GM12892 (cell line): Measurements from ENCODE around the gene LARP6.
"Not testable (repeated sequence)": the region's sequence is repeated elsewhere in the genome, so short reads cannot be mapped to it uniquely, and the experiment has no call there.

Experiments used
- POLR2A ChIP-seq: IDR thresholded peaks from 2 replicates; pipeline ENCODE4 v1.6.1; 2011; ENCODE audit warnings: low read depth, low read length, control low read depth
- POLR2AphosphoS5 ChIP-seq: IDR thresholded peaks from 2 replicates; pipeline ENCODE4 v1.6.1; 2011; ENCODE audit warnings: low read depth, low read length, control low read depth

DNA sequence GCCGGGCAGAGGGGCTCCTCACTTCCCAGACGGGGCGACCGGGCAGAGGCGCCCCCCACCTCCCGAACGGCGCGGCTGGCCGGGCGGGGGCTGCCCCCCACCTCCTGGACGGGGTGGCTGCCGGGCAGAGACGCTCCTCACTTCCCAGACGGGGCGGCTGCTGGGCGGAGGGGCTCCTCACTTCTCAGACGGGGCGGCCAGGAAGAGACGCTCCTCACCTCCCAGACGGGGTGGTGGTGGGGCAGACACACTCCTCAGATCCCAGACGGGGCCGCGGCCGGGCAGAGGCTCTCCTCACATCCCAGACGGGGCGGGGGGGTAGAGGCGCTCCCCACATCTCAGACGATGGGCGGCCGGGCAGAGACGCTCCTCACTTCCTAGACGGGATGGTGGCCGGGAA lies 17.5 kb upstream of the LARP6 start:
- not testable (repeated sequence) for TF ChIP-seq POLR2A, POLR2AphosphoS5
